ENCODE measurements around the gene ANXA9. TPM values are rescaled to one million over a fixed set of nuclear protein-coding genes. Genes with fewer than 3 reads are reported as not detected.

The ANXA9 gene
- total RNA-seq, 1 donor from 2014 or later: 1.2 TPM

- no peaks in the 10 kb centered on the region for H3K27me3 ChIP-seq
- TF ChIP-seq CTCF (IDR thresholded peaks at IDR 0.05): peak; percentile 56
- H3K36me3 ChIP-seq: peaks cover 9% of the 10 kb centered on the region
- DNase-seq: peak; percentile 79
- peak within 1 kb of the TSS; percentile 72 for H3K4me3 ChIP-seq
- peaks cover 73% of the 10 kb centered on the region for H3K4me1 ChIP-seq
- no peaks in the 10 kb centered on the region for H3K9me3 ChIP-seq
- ATAC-seq: peak; percentile 74
- H3K27ac ChIP-seq: peak within 1 kb of the TSS; percentile 96
- intact Hi-C loops (cut with DNase I): no loop called here
Observed at GRCh38 chr1:151006327-151007052, 24.4 kb downstream of the ANXA9 start, which contains the start of gene MINDY1. TSS of gene MINDY1 (minus strand) at chr1:151006902. CDS start at chr1:151002617, 4,285 bp downstream.

- TF ChIP-seq CTCF (IDR thresholded peaks at IDR 0.05): no peak
- intact Hi-C loops (cut with DNase I): no loop called here
- peaks cover 69% of the 10 kb centered on the region for H3K4me1 ChIP-seq
- peak overlapping the region; percentile 59 for H3K4me3 ChIP-seq
- no peaks in the 10 kb centered on the region for H3K27me3 ChIP-seq
- H3K9me3 ChIP-seq: no peaks in the 10 kb centered on the region
- no peaks in the 10 kb centered on the region for H3K36me3 ChIP-seq
- no peak for ATAC-seq
- peak overlapping the region; percentile 96 for H3K27ac ChIP-seq
- no peak for DNase-seq
Observed at GRCh38 chr1:151007853-151008243, 25.8 kb downstream of the ANXA9 start.

- DNase-seq (peak; percentile 99), ATAC-seq (peak; percentile 97)
- TF ChIP-seq CTCF (IDR thresholded peaks at IDR 0.05): no peak
- Histone ChIP-seq H3K4me3 (peak within 1 kb of the TSS; percentile 59), H3K36me3 (no peaks in the 10 kb centered on the region), H3K27me3 (no peaks in the 10 kb centered on the region), H3K27ac (peak within 1 kb of the TSS; percentile 96), H3K4me1 (peaks cover 67% of the 10 kb centered on the region), H3K9me3 (no peaks in the 10 kb centered on the region)
- intact Hi-C loops (cut with DNase I): no loop called here
Observed at GRCh38 chr1:151008244-151009205, 26.4 kb downstream of the ANXA9 start, which contains the start of gene PRUNE1. TSS of gene PRUNE1 (plus strand) at chr1:151008449. CDS start at chr1:151008633, 184 bp downstream.

GRCh38 chr1:151009206-151009587 lies 27.1 kb downstream of the ANXA9 start:
- H3K4me1 ChIP-seq: peaks cover 67% of the 10 kb centered on the region
- intact Hi-C loops (cut with DNase I): no loop called here

More at GRCh38 chr1:151009206-151009587, 27.1 kb downstream of the ANXA9 start:
- Histone ChIP-seq H3K36me3 (no peaks in the 10 kb centered on the region), H3K27me3 (no peaks in the 10 kb centered on the region), H3K27ac (peak overlapping the region; percentile 96), H3K4me3 (peak overlapping the region; percentile 59), H3K9me3 (no peaks in the 10 kb centered on the region)
- DNase-seq (no peak), ATAC-seq (no peak)
- TF ChIP-seq CTCF (IDR thresholded peaks at IDR 0.05): no peak

Data from upper lobe of right lung (tissue), 1 donor.